OCI-LY1 (cell line): ENCODE measurements around the gene ADAMTS17.

Experiments
- H2AFZ ChIP-seq: fragments of 200-600 bp; sonication (generic), shearing (Covaris generic); 2 replicates; pipeline ENCODE4 v1.6.0; 2014; ENCODE audit warnings: antibody characterized with exemption, mild to moderate bottlenecking, low read length
- H3F3A ChIP-seq: fragments of 200-600 bp; sonication (generic), shearing (Covaris generic); 2 replicates; pipeline ENCODE4 v1.6.0; 2014; ENCODE audit warnings: mild to moderate bottlenecking, antibody characterized with exemption, low read length, moderate library complexity; ENCODE audit not compliant: insufficient read depth
- H3K27ac ChIP-seq: fragments of 200-600 bp; sonication (generic); 2 replicates; pipeline ENCODE4 v1.5.1; 2014; ENCODE audit warnings: low read length, mixed run types, mild to moderate bottlenecking, low read depth; ENCODE audit not compliant: poor library complexity, severe bottlenecking
- H3K27me3 ChIP-seq: fragments of 200-600 bp; sonication (generic); 2 replicates; pipeline ENCODE4 v1.6.0; 2014; ENCODE audit warnings: antibody characterized with exemption, mild to moderate bottlenecking, low read length, moderate library complexity; ENCODE audit not compliant: insufficient read depth
- H3K36me3 ChIP-seq: fragments of 200-600 bp; sonication (generic); 2 replicates; pipeline ENCODE4 v1.6.1; 2014; ENCODE audit warnings: mild to moderate bottlenecking, antibody characterized with exemption, low read length, moderate library complexity, mixed read lengths; ENCODE audit not compliant: insufficient read depth
- H3K4me1 ChIP-seq: fragments of 200-600 bp; sonication (generic); 2 replicates; pipeline ENCODE4 v1.5.1; 2014; ENCODE audit warnings: mild to moderate bottlenecking, low read length, moderate library complexity; ENCODE audit not compliant: insufficient read depth, severe bottlenecking
- H3K4me2 ChIP-seq: fragments of 200-600 bp; sonication (generic), shearing (Covaris generic); 2 replicates; pipeline ENCODE4 v1.6.1; 2014; ENCODE audit warnings: low read length
- H3K4me3 ChIP-seq: fragments of 200-600 bp; sonication (generic); 2 replicates; pipeline ENCODE4 v1.5.1; 2014; ENCODE audit warnings: low read length, low read depth, mild to moderate bottlenecking, mixed read lengths; ENCODE audit not compliant: poor library complexity, severe bottlenecking
- H3K79me2 ChIP-seq: fragments of 200-600 bp; shearing (Covaris generic); 2 replicates; pipeline ENCODE4 v1.6.1; 2016; ENCODE audit warnings: mixed run types, low read length, mixed read lengths; ENCODE audit not compliant: insufficient read depth
- H3K9ac ChIP-seq: fragments of 200-600 bp; sonication (generic), shearing (Covaris generic); 2 replicates; pipeline ENCODE4 v1.6.1; 2014; ENCODE audit warnings: mild to moderate bottlenecking, low read length, mixed read lengths
- H3K9me2 ChIP-seq: fragments of 200-600 bp; sonication (generic), shearing (Covaris generic); 2 replicates; pipeline ENCODE4 v1.6.1; 2014; ENCODE audit warnings: low read depth, mild to moderate bottlenecking, low read length, mixed read lengths
- H3K9me3 ChIP-seq: fragments of 200-600 bp; shearing (Covaris generic); 2 replicates; pipeline ENCODE4 v1.6.1; 2014; ENCODE audit warnings: low read length, mixed read lengths
- H4K20me1 ChIP-seq: fragments of 200-600 bp; sonication (generic), shearing (Covaris generic); 2 replicates; pipeline ENCODE4 v1.6.0; 2016; ENCODE audit warnings: mild to moderate bottlenecking, low read length; ENCODE audit not compliant: insufficient read depth
- CTCF ChIP-seq: fragments of 200-600 bp; sonication (generic), shearing (Covaris generic); IDR thresholded peaks from 2 replicates; pipeline ENCODE4 v1.5.1; 2017; ENCODE audit warnings: mild to moderate bottlenecking, antibody characterized with exemption, low read length, moderate library complexity, mixed read lengths
- EZH2 ChIP-seq: fragments of 200-600 bp; sonication (generic), shearing (Covaris generic); IDR thresholded peaks from 2 replicates; pipeline ENCODE4 v1.8.0; 2017; ENCODE audit warnings: borderline replicate concordance, mixed run types, mild to moderate bottlenecking, antibody characterized with exemption, low read length, moderate library complexity, mixed read lengths

Gene ADAMTS17

GRCh38 chr15:100029868-100030479 lies 311.8 kb downstream of the ADAMTS17 start:
- Histone ChIP-seq H2AFZ (no peak overlapping the region), H4K20me1 (no peaks in the 10 kb centered on the region), H3K4me3 (no peak overlapping the region), H3K27me3 (no peaks in the 10 kb centered on the region; the same call in 1 of the 2 replicates), H3K4me2 (no peak overlapping the region), H3K9me3 (0 out of 2 replicates have a peak, but pooled peaks cover 4% of the 10 kb centered on the region), H3K9ac (no peak overlapping the region), H3K9me2 (no peaks in the 10 kb centered on the region), H3K79me2 (no peaks in the 10 kb centered on the region), H3K27ac (no peak overlapping the region), H3K4me1 (no peaks in the 10 kb centered on the region), H3K36me3 (no peaks in the 10 kb centered on the region), H3F3A (no peaks in the 10 kb centered on the region)
- TF ChIP-seq CTCF, result no peak
- no peak for TF ChIP-seq EZH2

GRCh38 chr15:100029045-100029444 lies 312.7 kb downstream of the ADAMTS17 start:
- H3K27ac ChIP-seq, result no peak overlapping the region

GRCh38 chr15:100026041-100026440 lies 315.7 kb downstream of the ADAMTS17 start:
- no peak overlapping the region for H3K4me2 ChIP-seq
- no peak for TF ChIP-seq EZH2
- no peak for TF ChIP-seq CTCF
- H2AFZ ChIP-seq, result no peak overlapping the region
- no peaks in the 10 kb centered on the region for H3K4me1 ChIP-seq
- no peak overlapping the region for H3K9ac ChIP-seq
- H3K27me3 ChIP-seq, result no peaks in the 10 kb centered on the region; the same call in 1 of the 2 replicates
- H3K4me3 ChIP-seq, result no peak overlapping the region
- H3K36me3 ChIP-seq, result no peaks in the 10 kb centered on the region
- H3K9me3 ChIP-seq, result 0 out of 2 replicates have a peak, but pooled peaks cover 4% of the 10 kb centered on the region
- H4K20me1 ChIP-seq, result no peaks in the 10 kb centered on the region
- H3K79me2 ChIP-seq, result no peaks in the 10 kb centered on the region
- H3K27ac ChIP-seq, result no peak overlapping the region
- no peaks in the 10 kb centered on the region for H3F3A ChIP-seq
- no peaks in the 10 kb centered on the region for H3K9me2 ChIP-seq

More at GRCh38 chr15:100029045-100029444, 312.7 kb downstream of the ADAMTS17 start:
- Histone ChIP-seq H3K4me2 (no peak overlapping the region), H3K79me2 (no peaks in the 10 kb centered on the region), H3K4me1 (no peaks in the 10 kb centered on the region), H3F3A (no peaks in the 10 kb centered on the region), H3K36me3 (no peaks in the 10 kb centered on the region), H2AFZ (no peak overlapping the region), H3K9ac (no peak overlapping the region), H3K9me2 (no peaks in the 10 kb centered on the region), H3K27me3 (no peaks in the 10 kb centered on the region; the same call in 1 of the 2 replicates), H3K4me3 (no peak overlapping the region), H4K20me1 (no peaks in the 10 kb centered on the region), H3K9me3 (0 out of 2 replicates have a peak, but pooled peaks cover 4% of the 10 kb centered on the region)
- no peak for TF ChIP-seq EZH2
- no peak for TF ChIP-seq CTCF
